Right lung (tissue), 5 donors: ENCODE measurements around the gene CMC1. TPM values are rescaled to one million over a fixed set of nuclear protein-coding genes. Genes with fewer than 3 reads are reported as not detected.
A peak's percentile ranks its signal among the peaks of the same experiment; 100 is the strongest.
"Not testable (repeated sequence)": the region's sequence is repeated elsewhere in the genome, so short reads cannot be mapped to it uniquely, and the experiment has no call there.

Experiments used
- DNase-seq, 2 donors: peaks; one replicate each; pipeline ENCODE4 v3.0.0-alpha.2; 2013
- polyA plus RNA-seq, 5 donors: library from polyadenylated mRNA; unstranded; fragments of 120-200 nt; gene quantifications; one replicate each; pipeline versions ENCODE4 v1.2.1 to v1.2.3, GENCODE V29; 2013; ENCODE audit warnings: inconsistent platforms in 1 of 5, low replicate concordance in 1 of 5; ENCODE audit not compliant: insufficient read length in 5 of 5, insufficient read depth in 1 of 5

CMC1 gene
- polyA plus RNA-seq, 5 donors: 25.0 to 32.9 (median 29.8) TPM

DNA sequence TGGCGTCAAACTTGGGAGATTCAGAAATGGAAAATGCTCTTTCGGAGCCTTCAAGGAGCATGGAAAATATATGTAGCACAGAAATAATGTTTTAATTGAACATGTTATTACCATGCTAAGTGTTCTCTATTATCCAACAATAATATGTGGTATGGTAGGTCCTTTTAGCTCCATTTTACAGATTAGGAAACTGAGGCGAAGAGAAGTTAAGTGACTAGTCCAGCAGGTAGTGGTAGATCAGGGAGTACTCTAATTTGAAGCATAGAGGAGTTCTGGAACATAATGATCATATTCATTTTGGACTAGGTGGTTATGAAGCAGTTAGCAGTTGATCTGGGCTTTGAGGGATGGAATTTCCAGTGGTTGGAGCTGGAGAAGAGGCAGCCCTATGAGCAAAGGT lies 1.1 kb downstream of the CMC1 start:
- DNase-seq: no peak

DNA sequence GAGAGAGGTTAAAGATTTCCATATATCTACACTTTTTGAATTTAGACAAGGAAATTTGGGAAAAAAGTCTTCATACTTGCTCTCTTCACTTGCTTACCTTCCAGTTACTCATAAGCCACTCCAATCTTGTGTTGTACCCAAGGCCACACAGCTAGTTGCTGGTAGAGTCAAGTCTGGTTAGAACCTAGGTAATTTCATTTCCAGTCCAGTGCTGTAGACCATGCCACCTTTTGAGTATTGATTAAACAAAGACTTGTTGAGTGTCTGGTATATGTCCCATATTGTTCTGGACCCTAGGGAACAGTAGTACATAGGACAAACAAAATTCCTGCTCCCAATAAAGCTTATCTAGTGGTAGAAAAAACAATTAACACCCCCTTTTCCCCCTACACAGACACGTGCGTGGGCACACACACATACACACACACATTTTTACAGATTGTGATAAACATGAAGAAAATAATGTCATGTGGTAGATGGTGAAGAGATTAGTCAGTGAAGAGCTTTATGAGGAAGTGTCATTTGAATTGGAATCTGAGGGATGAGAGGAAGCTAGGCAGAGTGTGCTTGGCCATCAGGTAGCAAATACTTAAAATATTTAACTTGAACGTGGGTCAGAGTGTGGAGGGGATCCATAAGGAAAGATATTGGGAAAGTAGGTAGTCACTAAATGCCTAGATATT lies 2.1 kb downstream of the CMC1 start:
- DNase-seq: no peak

DNA sequence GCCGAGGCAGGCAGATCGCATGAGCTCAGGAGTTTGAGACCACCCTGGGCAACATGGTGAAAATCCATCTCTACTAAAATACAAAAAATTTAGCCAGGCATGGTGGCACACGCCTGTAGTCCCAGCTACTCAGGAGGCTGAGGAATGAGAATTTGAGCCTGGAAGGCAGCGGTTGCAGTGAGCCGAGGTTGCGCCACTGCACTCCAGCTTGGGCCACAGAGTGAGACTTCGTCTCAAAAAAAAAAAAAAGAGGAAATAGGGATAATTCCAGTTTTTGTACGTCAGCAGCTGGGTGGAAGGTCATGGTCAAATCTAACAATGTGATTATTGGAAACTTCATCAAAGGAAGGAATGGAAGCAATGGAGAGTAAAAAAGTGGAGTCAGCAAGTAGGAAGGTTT lies 3.1 kb downstream of the CMC1 start:
- DNase-seq: no peak

DNA sequence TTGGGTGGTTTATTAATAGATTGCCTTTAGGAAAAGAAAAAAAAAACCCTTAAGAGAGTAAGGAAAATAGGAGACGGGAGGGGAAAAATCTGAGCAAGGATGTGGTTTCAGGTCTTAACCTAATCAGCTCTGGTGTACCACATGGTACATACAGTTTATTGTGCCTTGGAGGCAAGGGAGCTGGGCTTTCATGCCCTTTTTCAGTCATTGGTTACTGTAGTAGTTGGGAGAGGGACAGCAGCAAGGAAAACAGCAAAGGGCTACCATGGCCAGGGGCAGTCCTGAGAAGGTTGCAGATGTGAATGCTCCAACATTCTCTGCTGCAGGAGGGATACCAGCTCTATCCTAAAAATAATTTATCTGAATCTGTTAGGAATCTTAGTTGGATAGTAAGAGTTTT lies 5.9 kb downstream of the CMC1 start:
- DNase-seq: no peak

DNA sequence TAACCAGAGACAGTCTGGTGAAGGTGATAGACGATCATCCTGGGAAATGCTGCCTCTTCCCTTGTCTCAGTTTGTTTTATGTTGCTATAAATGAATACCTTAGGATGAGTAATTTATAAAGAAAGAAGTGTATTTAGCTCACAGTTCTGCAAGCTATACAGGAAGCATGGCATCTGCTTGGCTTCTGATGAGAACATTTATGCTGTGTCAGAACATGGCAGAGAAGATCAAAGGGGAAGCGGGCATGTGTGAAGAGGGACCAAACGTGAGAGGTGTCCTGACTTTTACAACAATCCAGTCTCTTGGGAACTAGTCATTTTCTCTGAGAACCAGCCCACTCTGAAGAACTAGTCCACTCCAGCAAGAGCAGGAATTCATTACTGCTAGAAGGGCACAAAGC lies 9.6 kb downstream of the CMC1 start:
- no peak for DNase-seq

DNA sequence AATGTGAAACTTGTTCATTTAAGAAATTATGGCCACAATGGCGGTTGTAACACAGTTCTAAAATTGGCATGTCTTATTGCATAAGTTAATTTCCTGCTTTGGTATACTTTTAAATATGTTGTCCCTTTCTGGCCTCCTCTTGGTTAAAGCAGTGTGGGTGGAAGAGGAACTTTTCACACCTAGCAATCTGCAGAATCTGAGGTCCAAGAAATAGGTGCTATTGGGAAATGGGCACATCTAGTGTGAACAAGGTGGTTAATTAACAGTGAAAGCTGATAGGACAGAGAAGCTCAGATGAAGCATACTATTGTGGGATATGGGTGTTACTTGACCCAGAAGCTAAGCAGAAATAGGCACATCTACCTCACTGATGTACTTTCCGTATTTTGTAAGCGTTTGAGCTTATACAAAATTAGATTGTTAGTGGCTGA lies 10.6 kb downstream of the CMC1 start:
- DNase-seq: no peak

DNA sequence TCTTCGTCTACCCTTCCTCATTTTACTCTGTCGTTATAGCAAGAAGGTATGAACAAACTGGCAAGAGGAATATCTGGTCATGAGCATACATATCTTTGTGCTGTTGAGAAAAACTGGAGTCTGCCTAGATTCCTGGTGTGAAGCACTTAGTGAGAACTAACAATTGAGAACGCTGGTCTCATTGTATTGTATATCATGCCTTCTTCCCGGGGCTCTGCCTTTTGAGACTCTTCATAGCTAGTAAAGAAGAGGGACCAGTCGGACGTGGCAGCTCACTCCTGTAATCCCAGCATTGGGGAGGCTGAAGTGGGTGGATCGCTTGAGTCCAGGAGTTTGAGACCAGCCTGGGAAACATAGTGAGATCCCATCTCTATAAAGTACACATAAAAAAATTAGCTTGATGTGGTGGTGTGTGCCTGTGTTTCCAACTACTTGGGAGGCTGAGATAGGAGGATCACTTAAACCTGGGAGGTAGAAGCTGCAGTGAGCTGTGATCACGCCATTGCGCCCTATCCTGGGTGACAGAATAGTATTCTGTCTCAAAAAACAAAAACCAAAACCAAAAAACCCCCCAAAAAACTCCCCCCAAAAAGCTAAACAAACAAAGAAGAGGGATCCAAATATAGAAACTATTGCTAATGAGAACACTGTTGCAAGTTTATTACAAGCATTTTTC lies 11.8 kb downstream of the CMC1 start:
- DNase-seq: no peak

DNA sequence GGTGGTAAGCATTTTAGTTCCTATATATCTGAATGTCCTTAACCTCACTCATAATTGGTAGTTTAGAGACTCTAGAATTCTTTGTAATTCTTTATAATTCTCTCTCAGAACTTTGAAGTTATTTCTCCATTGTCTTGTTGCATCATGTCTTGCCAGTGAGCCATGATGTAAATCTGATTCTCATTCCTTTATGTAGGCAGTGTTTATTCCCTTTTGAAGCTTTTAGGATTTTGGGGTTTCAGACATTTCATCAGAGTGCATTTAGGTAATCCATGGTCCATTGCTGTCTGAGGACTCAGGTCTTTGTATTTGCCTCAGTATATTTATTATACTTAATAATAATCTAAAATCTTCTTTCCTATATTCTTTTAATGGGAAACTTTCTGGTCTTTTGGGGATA lies 20.6 kb downstream of the CMC1 start:
- no peak for DNase-seq

DNA sequence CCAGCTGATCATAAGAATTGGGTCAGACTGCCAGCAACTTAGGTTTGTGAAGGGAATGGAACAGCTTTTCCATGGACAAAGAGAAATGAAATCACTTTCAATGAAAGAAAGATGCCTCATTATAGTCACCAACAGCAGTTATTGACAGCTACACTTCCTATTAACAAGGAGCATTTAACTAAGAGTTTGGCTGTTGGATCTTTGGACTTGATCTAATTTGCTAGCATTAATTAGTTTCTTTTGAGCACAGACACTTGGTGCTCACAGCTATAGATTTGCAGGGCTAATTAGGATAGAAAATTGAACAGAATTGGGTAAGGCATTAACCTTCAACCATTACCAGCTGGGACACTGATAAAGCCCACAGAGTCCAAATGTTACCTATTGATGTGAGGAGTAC lies 24.2 kb downstream of the CMC1 start:
- DNase-seq: no peak

DNA sequence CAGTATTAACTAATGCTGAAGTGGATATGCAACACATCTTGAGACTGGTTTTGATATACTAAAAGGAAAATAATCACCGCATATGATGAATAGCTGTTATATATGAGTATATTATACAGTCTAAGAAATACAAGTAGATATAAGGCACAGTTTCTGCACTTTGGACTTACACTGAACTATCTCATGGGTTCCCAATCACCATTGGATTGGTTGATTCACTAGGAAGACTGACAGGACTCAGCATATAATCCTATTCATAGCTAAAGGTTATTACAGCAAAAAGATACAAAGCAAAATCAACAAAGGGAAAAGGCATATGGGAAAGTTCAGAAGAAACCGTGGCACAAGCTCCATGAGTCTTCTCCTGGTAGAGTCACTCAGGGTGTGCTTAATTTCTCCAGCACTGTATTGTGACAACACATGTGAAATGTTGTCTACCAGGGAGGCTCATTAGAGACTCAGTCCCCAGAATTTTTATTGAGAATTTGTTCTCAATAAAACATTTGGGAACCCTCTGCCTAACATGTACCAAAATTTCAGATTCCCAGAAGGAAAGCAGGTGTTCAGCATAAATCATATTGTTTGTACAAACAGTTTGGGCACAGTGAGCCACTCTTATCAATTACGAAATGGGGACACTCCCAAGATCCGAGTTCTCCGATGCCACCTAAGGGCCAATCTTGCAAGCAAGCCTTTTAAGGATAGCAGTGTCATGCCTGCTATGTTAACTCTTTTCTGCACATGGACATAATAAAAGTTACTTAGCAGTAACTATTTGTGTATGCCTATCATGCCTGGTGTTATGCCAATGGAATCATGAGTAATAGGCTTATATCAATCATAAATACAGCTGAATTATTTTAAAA lies 26.8 kb downstream of the CMC1 start:
- no peak for DNase-seq

DNA sequence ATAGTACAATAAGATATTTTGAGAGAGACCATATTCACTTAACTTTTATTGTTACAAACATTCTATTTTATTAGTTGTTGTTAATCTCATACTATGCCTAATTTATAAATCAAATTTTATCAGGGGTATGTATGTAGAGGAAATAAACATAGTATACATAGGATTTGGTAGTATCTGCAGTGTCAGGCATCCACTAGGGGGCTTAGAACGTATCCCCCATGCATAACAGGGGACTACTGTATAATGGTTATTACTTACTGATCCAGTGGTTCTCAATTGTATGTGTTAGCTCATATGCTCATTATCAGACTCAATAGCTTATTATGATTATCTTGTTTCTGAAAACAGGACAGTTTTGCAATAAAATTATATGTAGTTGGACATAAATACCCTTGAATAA lies 27.6 kb downstream of the CMC1 start:
- no peak for DNase-seq

DNA sequence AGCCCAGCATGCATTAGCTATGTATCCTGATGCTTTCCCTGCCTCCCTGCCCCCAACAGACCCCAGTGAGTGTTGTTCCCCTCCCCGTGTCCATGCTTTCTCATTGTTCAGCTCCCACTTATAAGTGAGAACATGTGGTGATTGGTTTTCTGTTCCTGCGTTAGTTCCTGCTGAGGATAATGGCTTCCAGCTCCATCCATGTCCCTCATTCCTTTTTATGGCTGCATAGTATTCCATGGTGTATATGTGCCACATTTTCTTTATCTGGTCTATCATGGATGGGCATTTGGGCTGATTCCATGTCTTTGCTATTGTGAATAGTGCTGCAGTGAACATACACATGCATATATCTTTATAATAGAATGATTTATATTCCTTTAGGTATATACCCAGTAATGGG lies 28.5 kb downstream of the CMC1 start:
- not testable (repeated sequence) for DNase-seq

DNA sequence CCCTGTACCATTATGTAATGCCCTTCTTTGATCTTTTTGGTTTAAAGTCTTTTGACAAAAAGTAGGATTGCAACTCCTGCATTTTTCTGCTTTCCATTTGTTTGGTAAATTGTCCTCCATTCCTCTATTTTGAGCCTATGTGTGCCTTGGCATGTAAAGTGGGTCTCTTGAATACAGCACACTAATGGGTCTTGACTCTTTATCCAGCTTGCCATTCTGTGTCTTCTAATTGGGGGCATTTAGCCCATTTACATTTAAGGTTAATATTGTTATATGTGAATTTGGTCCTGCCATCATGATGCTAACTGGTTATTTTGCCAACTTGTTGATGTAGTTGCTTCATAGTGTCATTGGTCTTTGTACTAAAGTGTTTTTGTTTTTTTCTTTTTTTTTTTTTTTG lies 32.4 kb downstream of the CMC1 start:
- no peak for DNase-seq

DNA sequence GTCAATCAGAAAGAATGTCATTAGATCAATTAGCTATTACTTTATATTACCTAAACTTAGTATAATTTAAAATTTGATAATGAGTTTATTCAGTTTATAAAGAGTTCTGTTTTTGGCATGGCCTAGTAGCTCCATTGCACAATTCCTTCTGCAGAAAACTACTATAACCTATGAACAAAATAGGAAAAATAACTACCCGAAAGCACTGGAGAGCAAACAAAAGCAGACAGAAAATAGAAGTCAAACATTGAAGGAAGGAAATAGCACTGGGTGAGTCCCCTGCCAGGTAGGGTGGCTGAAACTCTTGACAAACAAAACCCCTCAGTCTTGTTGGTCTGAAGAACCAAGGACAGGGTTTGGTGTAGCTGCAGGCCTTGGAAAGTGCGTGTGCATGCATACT lies 37.5 kb downstream of the CMC1 start:
- DNase-seq: peak in 1 of 2 donors; percentile 16

DNA sequence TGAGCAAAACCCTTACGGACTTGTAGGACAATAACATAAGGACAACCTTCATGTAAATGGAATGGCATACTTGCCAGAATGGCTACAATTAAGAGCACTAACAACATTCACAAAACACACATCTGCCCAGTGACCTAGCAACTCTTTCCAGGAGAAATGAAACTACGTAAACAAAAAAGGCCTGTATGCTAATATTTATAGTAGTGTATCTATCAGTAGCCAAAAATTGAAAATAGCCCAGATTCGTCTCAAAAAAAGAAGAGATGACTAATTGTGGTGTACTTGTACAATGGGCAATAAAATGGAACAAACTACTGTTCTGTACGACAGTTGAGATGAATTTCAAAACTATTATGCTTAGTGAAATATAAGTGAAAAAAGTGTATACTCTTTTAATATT lies 38.4 kb downstream of the CMC1 start:
- DNase-seq: no peak

DNA sequence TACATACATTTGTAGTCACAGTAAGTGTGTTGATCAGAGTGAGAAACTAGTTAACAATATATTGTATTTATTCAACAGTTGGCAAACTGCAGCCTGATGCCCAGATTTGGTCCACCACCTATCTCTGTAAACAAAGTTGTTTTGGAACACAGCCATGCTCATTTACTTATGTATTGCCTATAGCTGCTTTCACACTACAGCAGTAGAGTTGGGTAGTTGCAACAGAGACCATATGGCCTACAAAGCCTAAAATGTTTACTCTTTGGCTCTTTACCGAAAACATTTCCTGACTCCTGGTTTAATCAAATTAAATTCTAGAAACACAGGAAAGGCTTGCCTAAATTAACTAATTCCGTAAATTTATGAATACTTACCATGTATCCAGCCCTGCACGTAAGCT lies 39.4 kb downstream of the CMC1 start:
- DNase-seq: peak; percentile 13 to 16

DNA sequence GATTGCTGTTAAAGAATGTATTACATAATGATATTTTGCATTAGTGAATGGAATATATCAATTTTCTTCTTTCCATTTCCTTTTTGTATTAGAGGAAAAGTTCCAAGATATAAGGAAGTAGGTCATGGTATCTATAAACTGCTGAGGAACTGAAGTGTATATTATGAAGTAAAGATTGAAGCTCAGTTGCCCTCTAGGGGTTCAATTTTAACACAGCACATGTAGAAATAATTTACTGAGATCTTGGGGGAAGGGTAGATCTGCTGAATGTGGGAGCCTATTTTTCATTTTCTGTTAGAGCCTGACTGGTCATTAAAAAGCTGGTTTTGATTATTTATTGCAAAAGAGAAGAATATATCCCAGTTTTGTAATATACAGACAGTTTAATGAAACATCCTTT lies 45.2 kb downstream of the CMC1 start:
- peak; percentile 28 to 36 for DNase-seq

DNA sequence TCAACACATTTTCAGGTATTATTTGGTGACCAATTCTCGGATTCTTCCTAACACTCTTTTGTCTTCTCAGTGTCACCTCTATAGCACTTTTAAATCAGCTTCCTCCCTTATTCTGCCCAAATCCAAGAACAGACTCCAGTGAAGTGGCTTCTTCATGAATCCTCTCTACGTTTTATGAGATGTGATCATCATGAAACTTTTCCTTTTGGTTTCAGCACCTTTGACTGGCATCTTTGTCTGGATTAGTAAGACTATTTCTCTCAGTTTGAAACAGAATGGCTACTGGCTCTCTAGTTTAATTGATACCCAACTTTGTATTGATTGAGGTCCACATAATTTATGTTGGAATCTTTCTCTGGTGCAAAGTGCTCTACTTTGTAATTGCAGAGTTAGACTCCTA lies 45.6 kb downstream of the CMC1 start:
- no peak for DNase-seq

DNA sequence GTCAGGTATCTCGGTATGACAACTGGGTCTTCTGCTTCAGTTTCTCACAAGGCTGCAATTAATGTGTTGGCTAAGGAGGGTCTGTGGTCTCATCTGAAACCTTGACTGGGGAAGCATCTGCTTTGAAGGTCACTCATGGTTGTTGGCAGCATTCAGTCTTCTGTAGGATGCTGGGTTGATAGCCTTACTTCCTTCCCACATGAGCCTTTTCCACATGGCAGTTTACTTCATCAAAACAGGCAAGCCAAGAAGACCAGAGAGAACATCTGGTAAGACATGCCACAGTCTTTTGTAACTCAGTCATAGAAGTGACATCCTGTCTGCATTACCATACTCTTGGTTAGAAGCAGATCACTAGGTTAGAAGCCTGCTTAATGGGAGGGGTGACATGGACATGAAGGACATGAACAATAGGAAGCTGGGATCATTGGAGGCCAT lies 49.5 kb downstream of the CMC1 start:
- no peak for DNase-seq

DNA sequence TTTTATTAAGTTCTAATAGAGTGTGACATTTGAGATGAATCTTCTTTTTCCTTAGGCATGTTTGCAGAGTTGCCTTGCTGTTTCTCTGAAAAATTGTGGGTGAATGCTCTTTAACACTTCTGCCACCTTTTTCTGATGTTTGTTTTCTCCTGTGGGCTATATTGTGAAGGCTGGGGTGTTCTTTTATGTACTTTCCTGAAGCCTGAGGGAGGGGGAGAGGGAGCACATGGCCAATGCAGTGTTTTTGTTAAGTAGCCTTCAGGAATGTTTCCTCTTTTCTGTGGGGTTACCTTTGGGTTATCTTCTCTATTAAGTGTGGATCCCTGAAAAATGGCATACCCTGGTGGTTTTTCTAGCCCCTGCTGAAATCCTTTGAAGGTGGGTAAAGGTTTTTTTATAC lies 50.2 kb downstream of the CMC1 start:
- DNase-seq: no peak

DNA sequence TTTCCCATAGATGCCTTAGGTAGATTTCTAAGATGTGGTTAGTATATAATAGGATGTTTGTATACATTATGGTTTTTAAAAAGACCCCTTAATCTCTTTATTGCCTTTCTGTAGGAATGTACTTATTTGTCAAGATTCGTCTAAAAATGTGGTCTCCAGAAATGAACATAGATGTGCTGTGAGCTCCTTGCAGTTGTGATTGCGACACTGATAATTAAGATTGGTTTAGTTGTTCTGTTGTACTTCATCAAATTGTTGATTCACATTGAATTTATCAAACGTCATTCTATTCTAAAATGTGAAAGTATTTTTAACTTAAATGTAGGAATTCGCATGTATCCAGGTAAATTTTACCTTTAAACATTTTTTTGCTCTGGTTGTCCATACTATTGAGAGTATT lies 51.2 kb downstream of the CMC1 start:
- no peak for DNase-seq

DNA sequence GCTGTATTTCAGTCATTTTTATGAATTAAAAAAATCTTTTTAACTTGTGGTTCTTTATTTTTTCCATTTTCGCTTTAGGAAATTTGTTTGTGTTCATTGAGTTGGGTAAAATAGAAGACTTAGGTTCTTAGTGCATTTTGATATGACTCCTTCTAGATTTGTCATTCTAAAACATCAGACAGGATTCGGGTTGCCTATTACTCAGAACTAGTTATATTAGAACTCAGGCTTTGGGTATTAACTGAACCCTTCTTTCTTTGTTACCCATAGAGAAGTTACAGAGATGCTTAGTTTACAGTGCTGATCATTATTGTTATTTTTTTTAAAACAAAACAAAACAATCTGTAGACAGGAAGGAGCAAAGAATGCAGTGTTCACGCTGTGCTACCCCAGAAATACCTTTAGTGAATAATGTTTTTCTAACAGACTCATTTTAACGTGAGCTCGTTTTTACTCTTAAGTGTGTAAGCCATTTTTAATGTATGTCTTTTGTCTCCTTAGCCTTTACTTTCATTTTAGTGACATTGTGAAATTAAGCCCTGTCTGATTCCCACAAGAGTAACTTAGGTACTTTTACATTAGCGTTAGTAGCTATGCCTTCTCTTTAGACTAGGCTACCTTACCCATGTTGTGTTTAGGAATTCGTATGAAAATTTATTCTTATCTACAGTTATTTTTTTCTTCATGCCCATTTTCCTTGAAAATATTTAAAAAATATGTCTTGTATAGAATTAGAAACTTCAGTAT lies 53.4 kb downstream of the CMC1 start:
- no peak for DNase-seq
